Panc1 (cell line): ENCODE data around the gene TMCO4. TPM values are rescaled to one million over a fixed set of nuclear protein-coding genes. Genes with fewer than 3 reads are reported as not detected.

ENCODE experiments used
- ATAC-seq: fragments of 200-7000 bp; cut with Tn5 transposase; 2 replicates; pipeline ENCODE4 v1.9.1; 2020; ENCODE audit warnings: mild to moderate bottlenecking, moderate library complexity
- BruUV-seq: library from RNA; stranded (reverse); fragments of 400-500 nt; replicated peaks from 2 replicates; lab custom pipeline; 2021; lab: Mats Ljungman, UMichigan
- CTCF ChIA-PET: fragments of 300-600 bp; sonication (Branson Sonifier 250); formaldehyde crosslinking; loops from one replicate; lab custom pipeline; 2022; ENCODE audit warnings: antibody characterized with exemption; lab: Charles Lee
- POLR2A ChIA-PET: fragments of 300-600 bp; sonication (Branson Sonifier 250); formaldehyde crosslinking; loops from one replicate; lab custom pipeline; 2022; ENCODE audit warnings: antibody characterized with exemption; lab: Charles Lee
- DNase-seq: peaks from one replicate; pipeline ENCODE4 v3.0.0-alpha.2; 2010; ENCODE audit warnings: low read depth, low spot score
- H3K27ac ChIP-seq: 2 replicates; pipeline ENCODE4 v1.5.1; 2011; ENCODE audit warnings: mild to moderate bottlenecking, low read length, inconsistent platforms
- H3K27me3 ChIP-seq: fragments of 200-500 bp; sonication (Bioruptor generic); 2 replicates; pipeline ENCODE4 v1.6.0; 2014; ENCODE audit warnings: low read length, inconsistent platforms; ENCODE audit not compliant: control insufficient read depth, insufficient read depth
- H3K36me3 ChIP-seq: fragments of 200-500 bp; sonication (Bioruptor generic); 2 replicates; pipeline ENCODE4 v1.5.1; 2014; ENCODE audit warnings: inconsistent platforms, mild to moderate bottlenecking, low read length, moderate library complexity; ENCODE audit not compliant: control insufficient read depth, insufficient read depth
- H3K4me1 ChIP-seq: 2 replicates; pipeline ENCODE4 v1.5.1; 2011; ENCODE audit warnings: inconsistent platforms, mild to moderate bottlenecking, low read length, moderate library complexity; ENCODE audit not compliant: control insufficient read depth, insufficient read depth
- H3K4me3 ChIP-seq, 2 experiments: 2 replicates each; pipeline ENCODE4 v1.5.1; 2011 to 2012; ENCODE audit warnings: low read depth in 2 of 2, low read length in 2 of 2, mild to moderate bottlenecking in 2 of 2, inconsistent platforms in 1 of 2, moderate library complexity in 1 of 2
- H3K9me3 ChIP-seq: fragments of 200-500 bp; sonication (Bioruptor generic); 2 replicates; pipeline ENCODE4 v1.5.1; 2014; ENCODE audit warnings: low read depth, mild to moderate bottlenecking, inconsistent platforms, low read length, moderate library complexity; ENCODE audit not compliant: control insufficient read depth, insufficient read depth
- POLR2AphosphoS5 ChIP-seq: IDR thresholded peaks from 2 replicates; pipeline ENCODE4 v1.6.1; 2012; ENCODE audit warnings: mild to moderate bottlenecking, low read depth, low read length, moderate library complexity
- SIN3A ChIP-seq: IDR thresholded peaks from 2 replicates; pipeline ENCODE4 v1.6.1; 2012; ENCODE audit warnings: low read depth, mild to moderate bottlenecking, low read length, moderate library complexity, borderline replicate concordance; ENCODE audit not compliant: insufficient read depth
- TCF7L2 ChIP-seq: IDR thresholded peaks from 2 replicates; pipeline ENCODE4 v1.6.1; 2011; ENCODE audit warnings: mild to moderate bottlenecking, low read depth, low read length, inconsistent platforms
- in situ Hi-C: cut with HindIII; loops from 2 replicates; pipeline ENCODE4 v1.10.0; 2016; ENCODE audit warnings: low sequenced_read_pairs, low pct_unique_long_range_greater_than_20kb
- intact Hi-C: fragments of 100-400 bp; cut with micrococcal nuclease; formaldehyde crosslinking; loops from one replicate; pipeline ENCODE4 v1.10.0; 2022; ENCODE audit not compliant: unreplicated experiment
- total RNA-seq: library from RNA; stranded (reverse); gene quantifications from one replicate; pipeline ENCODE4 v1.2.1, GENCODE V29; 2021; ENCODE audit not compliant: unreplicated experiment
- TF ChIP-seq, protein P1 (sequence below), 2 experiments: IDR thresholded peaks; 2 replicates each; pipeline ENCODE4 v1.6.1; 2011 to 2012; ENCODE audit warnings: low read depth in 2 of 2, control low read depth in 1 of 2, low read length in 1 of 2, mild to moderate bottlenecking in 1 of 2, moderate library complexity in 1 of 2; ENCODE audit not compliant: insufficient read depth in 1 of 2
- TF ChIP-seq, protein P2 (sequence below): fragments of 450-650 bp; IDR thresholded peaks from 2 replicates; pipeline ENCODE4 v1.5.1; 2017; ENCODE audit warnings: mild to moderate bottlenecking

Gene TMCO4
- total RNA-seq, 1 experiment from 2014 or later, result 13.2 TPM

DNA sequence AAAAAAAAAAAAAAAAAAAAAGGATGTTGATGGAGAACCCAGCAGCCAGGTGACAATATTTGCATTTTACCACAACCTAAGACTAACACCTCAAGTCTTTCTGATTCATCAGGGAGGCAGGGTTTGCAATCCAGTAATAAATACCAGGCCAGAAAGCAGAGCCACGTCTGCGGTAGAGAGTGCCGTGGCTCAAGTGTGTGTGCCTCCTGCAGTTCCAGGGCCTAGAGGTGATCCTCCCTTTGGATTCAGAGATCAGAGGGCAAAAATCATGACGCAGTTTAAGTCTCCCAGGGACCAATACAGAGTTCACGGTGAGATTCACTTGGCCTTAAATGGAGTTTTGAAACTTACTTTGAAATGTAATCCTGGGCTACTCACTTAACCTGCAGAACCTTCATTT, 34.9 kb downstream of the TMCO4 start:
- Histone ChIP-seq H3K4me3 (no peak overlapping the region), H3K36me3 (no peaks in the 10 kb centered on the region), H3K27ac (no peak overlapping the region), H3K27me3 (no peaks in the 10 kb centered on the region), H3K9me3 (no peaks in the 10 kb centered on the region), H3K4me1 (no peaks in the 10 kb centered on the region)
- ATAC-seq (no peak), DNase-seq (no peak)
- ChIA-PET CTCF (interaction anchor here (0.6 kb wide), 1 partner anchor 59 kb away, joined by 3 read pairs; no protein-coding TSS in a partner anchor), POLR2A (no interaction called here)
- no TSS peak for BruUV-seq
- intact Hi-C loops (no loop called here), in situ Hi-C loops (no loop called here)
- TF ChIP-seq SIN3A (no peak), POLR2AphosphoS5 (no peak), TCF7L2 (no peak)
- TF ChIP-seq, protein P1, sequence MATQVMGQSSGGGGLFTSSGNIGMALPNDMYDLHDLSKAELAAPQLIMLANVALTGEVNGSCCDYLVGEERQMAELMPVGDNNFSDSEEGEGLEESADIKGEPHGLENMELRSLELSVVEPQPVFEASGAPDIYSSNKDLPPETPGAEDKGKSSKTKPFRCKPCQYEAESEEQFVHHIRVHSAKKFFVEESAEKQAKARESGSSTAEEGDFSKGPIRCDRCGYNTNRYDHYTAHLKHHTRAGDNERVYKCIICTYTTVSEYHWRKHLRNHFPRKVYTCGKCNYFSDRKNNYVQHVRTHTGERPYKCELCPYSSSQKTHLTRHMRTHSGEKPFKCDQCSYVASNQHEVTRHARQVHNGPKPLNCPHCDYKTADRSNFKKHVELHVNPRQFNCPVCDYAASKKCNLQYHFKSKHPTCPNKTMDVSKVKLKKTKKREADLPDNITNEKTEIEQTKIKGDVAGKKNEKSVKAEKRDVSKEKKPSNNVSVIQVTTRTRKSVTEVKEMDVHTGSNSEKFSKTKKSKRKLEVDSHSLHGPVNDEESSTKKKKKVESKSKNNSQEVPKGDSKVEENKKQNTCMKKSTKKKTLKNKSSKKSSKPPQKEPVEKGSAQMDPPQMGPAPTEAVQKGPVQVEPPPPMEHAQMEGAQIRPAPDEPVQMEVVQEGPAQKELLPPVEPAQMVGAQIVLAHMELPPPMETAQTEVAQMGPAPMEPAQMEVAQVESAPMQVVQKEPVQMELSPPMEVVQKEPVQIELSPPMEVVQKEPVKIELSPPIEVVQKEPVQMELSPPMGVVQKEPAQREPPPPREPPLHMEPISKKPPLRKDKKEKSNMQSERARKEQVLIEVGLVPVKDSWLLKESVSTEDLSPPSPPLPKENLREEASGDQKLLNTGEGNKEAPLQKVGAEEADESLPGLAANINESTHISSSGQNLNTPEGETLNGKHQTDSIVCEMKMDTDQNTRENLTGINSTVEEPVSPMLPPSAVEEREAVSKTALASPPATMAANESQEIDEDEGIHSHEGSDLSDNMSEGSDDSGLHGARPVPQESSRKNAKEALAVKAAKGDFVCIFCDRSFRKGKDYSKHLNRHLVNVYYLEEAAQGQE (IDR thresholded peaks at IDR 0.05; ENCODE audit: insufficient read depth in 1 of 2, low read depth in 2 of 2, low read length in 1 of 2), result no peak
- TF ChIP-seq, protein P2, sequence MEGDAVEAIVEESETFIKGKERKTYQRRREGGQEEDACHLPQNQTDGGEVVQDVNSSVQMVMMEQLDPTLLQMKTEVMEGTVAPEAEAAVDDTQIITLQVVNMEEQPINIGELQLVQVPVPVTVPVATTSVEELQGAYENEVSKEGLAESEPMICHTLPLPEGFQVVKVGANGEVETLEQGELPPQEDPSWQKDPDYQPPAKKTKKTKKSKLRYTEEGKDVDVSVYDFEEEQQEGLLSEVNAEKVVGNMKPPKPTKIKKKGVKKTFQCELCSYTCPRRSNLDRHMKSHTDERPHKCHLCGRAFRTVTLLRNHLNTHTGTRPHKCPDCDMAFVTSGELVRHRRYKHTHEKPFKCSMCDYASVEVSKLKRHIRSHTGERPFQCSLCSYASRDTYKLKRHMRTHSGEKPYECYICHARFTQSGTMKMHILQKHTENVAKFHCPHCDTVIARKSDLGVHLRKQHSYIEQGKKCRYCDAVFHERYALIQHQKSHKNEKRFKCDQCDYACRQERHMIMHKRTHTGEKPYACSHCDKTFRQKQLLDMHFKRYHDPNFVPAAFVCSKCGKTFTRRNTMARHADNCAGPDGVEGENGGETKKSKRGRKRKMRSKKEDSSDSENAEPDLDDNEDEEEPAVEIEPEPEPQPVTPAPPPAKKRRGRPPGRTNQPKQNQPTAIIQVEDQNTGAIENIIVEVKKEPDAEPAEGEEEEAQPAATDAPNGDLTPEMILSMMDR, result no peak

DNA sequence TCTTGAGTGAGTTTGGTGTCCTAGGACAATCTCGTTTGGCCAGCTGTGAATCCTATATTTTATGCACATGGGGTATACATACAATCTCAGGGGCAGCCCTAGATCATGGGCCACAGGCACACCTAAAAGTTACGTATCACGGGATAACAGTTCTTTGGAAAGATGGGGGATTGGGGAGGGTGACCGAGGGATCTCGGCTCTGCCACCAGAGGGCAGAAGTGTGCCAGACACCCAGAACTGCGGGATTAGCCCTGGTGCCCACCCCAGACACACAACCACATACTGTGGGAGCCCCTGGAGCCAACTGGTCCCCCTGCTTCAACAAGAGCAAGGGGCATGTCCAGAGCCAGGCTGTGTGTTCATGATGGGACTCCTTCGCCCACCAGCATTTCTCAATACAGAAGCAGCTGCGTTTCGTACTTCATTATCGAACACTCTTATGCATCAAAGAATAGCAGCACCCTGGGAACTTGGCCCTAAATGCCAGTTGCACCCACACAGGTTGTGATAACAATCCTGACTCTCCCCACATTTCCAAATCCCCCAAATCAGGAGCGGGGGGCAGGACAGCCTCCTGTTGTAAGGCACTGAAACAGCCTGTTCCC, 37.4 kb downstream of the TMCO4 start:
- H3K27me3 ChIP-seq, result no peaks in the 10 kb centered on the region
- no peak overlapping the region for H3K4me3 ChIP-seq
- ChIA-PET POLR2A (no interaction called here), CTCF (interaction anchor here (0.6 to 0.8 kb wide), 2 partner anchors 295 to 390 kb away, joined by 4 to 5 read pairs; no protein-coding TSS in a partner anchor)
- H3K36me3 ChIP-seq, result no peaks in the 10 kb centered on the region
- intact Hi-C loops, result no loop called here
- in situ Hi-C loops, result no loop called here
- H3K9me3 ChIP-seq, result no peaks in the 10 kb centered on the region
- DNase-seq (peak; percentile 32), ATAC-seq (peak; percentile 76)
- H3K27ac ChIP-seq, result no peak overlapping the region
- BruUV-seq, result no TSS peak
- TF ChIP-seq TCF7L2 (no peak), POLR2AphosphoS5 (no peak), SIN3A (no peak)
- TF ChIP-seq, protein P1 (IDR thresholded peaks at IDR 0.05; ENCODE audit: insufficient read depth in 1 of 2, low read depth in 2 of 2, low read length in 1 of 2), result no peak
- TF ChIP-seq, protein P2, result peak; percentile 93
- no peaks in the 10 kb centered on the region for H3K4me1 ChIP-seq
